PC-3 (cell line): Measurements from ENCODE around the gene BCL2L12. TPM values are rescaled to one million over a fixed set of nuclear protein-coding genes. Genes with fewer than 3 reads are reported as not detected.
"Not testable (repeated sequence)": the region's sequence is repeated elsewhere in the genome, so short reads cannot be mapped to it uniquely, and the experiment has no call there.

ENCODE experiments used
- ATAC-seq: fragments of 200-7000 bp; cut with Tn5 transposase; 2 replicates; pipeline ENCODE4 v1.9.1; 2020; ENCODE audit warnings: mild to moderate bottlenecking, moderate library complexity
- BruUV-seq: library from RNA; stranded (reverse); fragments of 400-500 nt; replicated peaks from 2 replicates; lab custom pipeline; 2021; lab: Mats Ljungman, UMichigan
- CTCF ChIA-PET: fragments of 300-600 bp; sonication (Branson Sonifier 250); formaldehyde crosslinking; loops from one replicate; lab custom pipeline; 2022; ENCODE audit warnings: antibody characterized with exemption; lab: Charles Lee
- POLR2A ChIA-PET: fragments of 300-600 bp; sonication (Branson Sonifier 250); formaldehyde crosslinking; loops from one replicate; lab custom pipeline; 2022; ENCODE audit warnings: antibody characterized with exemption; ENCODE audit not compliant: unreplicated experiment; lab: Charles Lee
- DNase-seq: peaks from one replicate; pipeline ENCODE4 v3.0.0-alpha.2; 2015
- H2AFZ ChIP-seq: fragments of 300-600 bp; sonication (generic); 2 replicates; pipeline ENCODE4 v1.6.0; 2016; ENCODE audit warnings: antibody characterized with exemption, low read length
- H3F3A ChIP-seq: fragments of 300-600 bp; sonication (generic); one replicate; pipeline ENCODE4 v1.6.0; 2017; ENCODE audit warnings: antibody characterized with exemption, low read length, control low read depth, mild to moderate bottlenecking; ENCODE audit not compliant: unreplicated experiment
- H3K27ac ChIP-seq: fragments of 300-600 bp; sonication (generic); 2 replicates; pipeline ENCODE4 v1.5.1; 2016; ENCODE audit warnings: mild to moderate bottlenecking, low read length
- H3K27me3 ChIP-seq: fragments of 300-600 bp; sonication (generic); 2 replicates; pipeline ENCODE4 v1.6.1; 2016; ENCODE audit warnings: low read length, mixed read lengths
- H3K36me3 ChIP-seq: fragments of 300-600 bp; sonication (generic); 2 replicates; pipeline ENCODE4 v1.6.1; 2016; ENCODE audit warnings: low read depth, mixed run types, low read length, mixed read lengths
- H3K4me1 ChIP-seq: fragments of 300-600 bp; sonication (generic); 2 replicates; pipeline ENCODE4 v1.5.1; 2016; ENCODE audit warnings: low read length; ENCODE audit not compliant: insufficient read depth
- H3K4me2 ChIP-seq: fragments of 300-600 bp; sonication (generic); 2 replicates; pipeline ENCODE4 v1.6.0; 2016; ENCODE audit warnings: low read length
- H3K4me3 ChIP-seq: fragments of 300-600 bp; sonication (generic); 2 replicates; pipeline ENCODE4 v1.5.1; 2016; ENCODE audit warnings: mild to moderate bottlenecking, low read length, mixed read lengths
- H3K79me2 ChIP-seq: fragments of 300-600 bp; sonication (generic); 2 replicates; pipeline ENCODE4 v1.6.1; 2017; ENCODE audit warnings: low read length, mixed read lengths
- H3K9ac ChIP-seq: fragments of 300-600 bp; sonication (generic); 2 replicates; pipeline ENCODE4 v1.6.0; 2016; ENCODE audit warnings: mild to moderate bottlenecking, low read length
- H3K9me2 ChIP-seq: fragments of 300-600 bp; sonication (generic); replicated peaks from 2 replicates; pipeline ENCODE4 v1.6.1; 2016; ENCODE audit warnings: mixed run types, low read length, mixed read lengths
- H3K9me3 ChIP-seq: fragments of 300-600 bp; sonication (generic); 2 replicates; pipeline ENCODE4 v1.6.1; 2016; ENCODE audit warnings: low read length, mixed read lengths
- H4K20me1 ChIP-seq: fragments of 300-600 bp; sonication (generic); 2 replicates; pipeline ENCODE4 v1.6.1; 2016; ENCODE audit warnings: low read length, mixed read lengths
- EZH2 ChIP-seq: fragments of 300-600 bp; sonication (generic); IDR thresholded peaks from one replicate; pipeline ENCODE4 v1.6.1; 2017; ENCODE audit warnings: antibody characterized with exemption, mild to moderate bottlenecking, low read length; ENCODE audit not compliant: unreplicated experiment
- EZH2phosphoT487 ChIP-seq: fragments of 300-600 bp; sonication (generic); IDR thresholded peaks from 2 replicates; pipeline ENCODE4 v1.6.1; 2018; ENCODE audit warnings: mild to moderate bottlenecking, antibody characterized with exemption, low read length, borderline replicate concordance
- intact Hi-C: fragments of 100-400 bp; cut with micrococcal nuclease; formaldehyde crosslinking; loops from 2 replicates; pipeline ENCODE4 v1.9.0; 2023
- microRNA-seq: library from miRNA; unstranded; fragments of <30 nt; microRNA quantifications from one replicate; pipeline ENCODE4 v1.1.0, GENCODE V29; 2020; ENCODE audit not compliant: unreplicated experiment
- total RNA-seq: library from RNA; depleted of rRNA; stranded (reverse); fragments of >200 nt; gene quantifications from 2 replicates; pipeline ENCODE4 v1.2.3, GENCODE V29; 2014; rRNA removed
- TF ChIP-seq, protein P1 (sequence below): fragments of 300-600 bp; sonication (generic); conservative IDR thresholded peaks from 2 replicates; pipeline ENCODE4 v1.5.1; 2017; ENCODE audit warnings: antibody characterized with exemption, low read depth, mild to moderate bottlenecking, low read length

The BCL2L12 gene
- total RNA-seq, 1 experiment from 2014 or later: 104 TPM

DNA sequence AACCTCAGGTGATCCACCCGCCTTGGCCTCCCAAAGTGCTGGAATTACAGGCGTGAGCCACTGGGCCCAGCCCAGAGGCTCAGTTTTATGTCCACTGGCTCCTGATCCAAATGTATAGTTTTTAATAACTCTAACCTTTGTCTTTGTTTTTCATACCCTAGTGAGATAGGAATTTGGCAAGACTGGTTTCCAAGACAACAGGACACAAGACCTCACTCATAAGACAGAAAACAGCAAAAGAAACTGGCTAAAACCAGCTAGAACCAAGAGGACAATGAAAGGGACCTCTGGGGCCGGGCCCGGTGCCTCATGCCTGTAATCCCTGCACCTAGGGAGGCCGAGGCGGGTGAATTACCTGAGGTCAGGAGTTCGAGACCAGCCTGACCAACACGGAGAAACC lies 52.8 kb downstream of the BCL2L12 start:
- Histone ChIP-seq H3K9ac (no peak overlapping the region), H3K27me3 (no peaks in the 10 kb centered on the region), H3K36me3 (no peaks in the 10 kb centered on the region), H3K27ac (no peak overlapping the region), H3K4me3 (no peak overlapping the region), H3K4me1 (peaks cover 4% of the 10 kb centered on the region; the same call in 1 of the 2 replicates), H3F3A (no peaks in the 10 kb centered on the region), H3K9me2 (no peaks in the 10 kb centered on the region), H3K4me2 (no peak overlapping the region), H3K9me3 (no peaks in the 10 kb centered on the region), H4K20me1 (no peaks in the 10 kb centered on the region), H3K79me2 (no peaks in the 10 kb centered on the region), H2AFZ (no peak overlapping the region)
- ATAC-seq: 0 out of 2 replicates have a peak, but pooled peaks have one; percentile 22
- no peak for DNase-seq
- POLR2A ChIA-PET: interaction anchor here (0.6 kb wide), 1 partner anchor 42 kb away, joined by 4 read pairs; no protein-coding TSS in a partner anchor
- intact Hi-C loops: no loop called here
- CTCF ChIA-PET: interaction anchor here (0.6 kb wide), 1 partner anchor 79 kb away, joined by 3 read pairs; the partner anchor contains the start of gene RRAS
- no TSS peak for BruUV-seq
- TF ChIP-seq, protein P1, sequence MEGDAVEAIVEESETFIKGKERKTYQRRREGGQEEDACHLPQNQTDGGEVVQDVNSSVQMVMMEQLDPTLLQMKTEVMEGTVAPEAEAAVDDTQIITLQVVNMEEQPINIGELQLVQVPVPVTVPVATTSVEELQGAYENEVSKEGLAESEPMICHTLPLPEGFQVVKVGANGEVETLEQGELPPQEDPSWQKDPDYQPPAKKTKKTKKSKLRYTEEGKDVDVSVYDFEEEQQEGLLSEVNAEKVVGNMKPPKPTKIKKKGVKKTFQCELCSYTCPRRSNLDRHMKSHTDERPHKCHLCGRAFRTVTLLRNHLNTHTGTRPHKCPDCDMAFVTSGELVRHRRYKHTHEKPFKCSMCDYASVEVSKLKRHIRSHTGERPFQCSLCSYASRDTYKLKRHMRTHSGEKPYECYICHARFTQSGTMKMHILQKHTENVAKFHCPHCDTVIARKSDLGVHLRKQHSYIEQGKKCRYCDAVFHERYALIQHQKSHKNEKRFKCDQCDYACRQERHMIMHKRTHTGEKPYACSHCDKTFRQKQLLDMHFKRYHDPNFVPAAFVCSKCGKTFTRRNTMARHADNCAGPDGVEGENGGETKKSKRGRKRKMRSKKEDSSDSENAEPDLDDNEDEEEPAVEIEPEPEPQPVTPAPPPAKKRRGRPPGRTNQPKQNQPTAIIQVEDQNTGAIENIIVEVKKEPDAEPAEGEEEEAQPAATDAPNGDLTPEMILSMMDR: no peak
- no peak for TF ChIP-seq EZH2
- TF ChIP-seq EZH2phosphoT487: no peak

DNA sequence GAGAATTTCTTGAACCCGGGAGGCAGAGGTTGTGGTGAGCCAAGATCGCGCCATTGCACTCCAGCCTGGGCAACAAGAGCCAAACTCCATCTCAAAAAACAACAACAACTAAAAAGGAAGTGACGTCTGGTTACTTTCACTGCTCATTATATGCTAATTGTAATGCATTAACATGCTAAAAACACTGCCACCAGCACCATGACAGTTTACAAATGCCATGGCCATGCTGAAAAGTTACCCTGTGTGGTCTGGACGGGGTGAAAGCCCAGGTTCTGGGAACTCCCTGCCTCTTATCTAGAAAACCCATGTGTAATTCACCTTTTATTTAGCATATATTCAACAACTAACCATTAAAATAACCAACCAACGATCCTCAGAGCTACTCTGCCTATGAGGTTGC lies 53.3 kb downstream of the BCL2L12 start:
- POLR2A ChIA-PET: no interaction called here

DNA sequence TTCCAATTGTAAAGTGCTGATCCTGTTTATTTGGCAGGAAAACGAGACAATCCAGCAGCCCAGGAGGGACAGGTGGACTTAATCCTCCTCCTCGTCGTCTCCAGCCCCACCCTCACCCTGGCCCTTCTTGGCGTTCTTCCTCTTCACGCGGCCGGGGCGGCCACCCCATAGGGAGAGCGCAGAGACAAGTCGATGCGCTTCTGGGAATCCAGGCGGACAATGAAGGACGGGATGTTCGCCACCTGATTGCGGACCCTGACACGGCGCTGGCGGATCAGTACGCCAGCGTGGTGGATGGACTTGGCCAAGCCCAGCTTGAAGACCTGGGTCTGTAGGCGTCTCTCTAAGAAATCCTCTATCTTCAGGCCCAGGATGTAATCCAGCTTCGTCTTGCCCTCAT lies 53.7 kb downstream of the BCL2L12 start:
- H3K9ac ChIP-seq, intact Hi-C loops, POLR2A ChIA-PET, BruUV-seq, H4K20me1 ChIP-seq, H3K9me2 ChIP-seq, ATAC-seq, H3K36me3 ChIP-seq, H3K27me3 ChIP-seq, H3K4me3 ChIP-seq, H3K4me2 ChIP-seq, H3K4me1 ChIP-seq, DNase-seq, H3K79me2 ChIP-seq, H3K27ac ChIP-seq, H2AFZ ChIP-seq, H3K9me3 ChIP-seq, H3F3A ChIP-seq: not testable (repeated sequence)
- CTCF ChIA-PET: interaction anchor here (0.6 kb wide), 1 partner anchor 173 kb away, joined by 6 read pairs; no protein-coding TSS in a partner anchor

More for the DNA sequence above, 53.3 kb downstream of the BCL2L12 start:
- no peak for ATAC-seq
- H3K79me2 ChIP-seq: no peaks in the 10 kb centered on the region
- CTCF ChIA-PET: no interaction called here
- H3K9ac ChIP-seq: no peak overlapping the region
- no peaks in the 10 kb centered on the region for H3K27me3 ChIP-seq
- H3K4me2 ChIP-seq: no peak overlapping the region
- H4K20me1 ChIP-seq: no peaks in the 10 kb centered on the region
- no peaks in the 10 kb centered on the region for H3F3A ChIP-seq
- no peaks in the 10 kb centered on the region for H3K9me2 ChIP-seq
- H3K36me3 ChIP-seq: no peaks in the 10 kb centered on the region
- BruUV-seq: no TSS peak
- H3K4me3 ChIP-seq: no peak overlapping the region
- no peak for DNase-seq
- no peak overlapping the region for H3K27ac ChIP-seq
- H2AFZ ChIP-seq: no peak overlapping the region
- TF ChIP-seq EZH2phosphoT487: no peak
- no peak for TF ChIP-seq EZH2
- TF ChIP-seq, protein P1: no peak
- no peaks in the 10 kb centered on the region for H3K4me1 ChIP-seq
- intact Hi-C loops: no loop called here
- no peaks in the 10 kb centered on the region for H3K9me3 ChIP-seq

Small RNA genes lying within 50 kb of the gene (microRNA-seq; reads per million reads assigned to microRNA genes)
- gene MIR5088: not detected

Other genes with a start within 250 kb of the BCL2L12 start
- gene PTH2, start 242.5 kb upstream of the BCL2L12 start, total RNA-seq: not detected in 2 replicates
- gene GFY, start 240.5 kb upstream of the BCL2L12 start, total RNA-seq: not detected in 2 replicates
- gene SLC17A7, start 224.4 kb upstream of the BCL2L12 start, total RNA-seq: 0.11 TPM in 1 of 2 replicates, not detected in the other
- 171 and 200 TPM in 2 replicates for gene PIH1D1, start 214.1 kb upstream of the BCL2L12 start, total RNA-seq
- gene ALDH16A1, start 212.7 kb upstream of the BCL2L12 start, total RNA-seq: not detected in 2 replicates
- 0.18 and 2.8 TPM in 2 replicates for gene FLT3LG, start 191.7 kb upstream of the BCL2L12 start, total RNA-seq
- 3,023 and 3,169 TPM in 2 replicates for gene RPL13A, start 178.3 kb upstream of the BCL2L12 start, total RNA-seq
- gene RPS11, start 169.5 kb upstream of the BCL2L12 start, total RNA-seq: 3,913 and 5,174 TPM in 2 replicates
- 46.3 and 46.7 TPM in 2 replicates for gene FCGRT, start 153.3 kb upstream of the BCL2L12 start, total RNA-seq
- 33.7 and 70.4 TPM in 2 replicates for gene RCN3, start 137.9 kb upstream of the BCL2L12 start, total RNA-seq
- 195 and 214 TPM in 2 replicates for gene NOSIP, start 85.4 kb upstream of the BCL2L12 start, total RNA-seq
- gene PRRG2, start 84.6 kb upstream of the BCL2L12 start, total RNA-seq: 16.4 and 17.0 TPM in 2 replicates
- gene PRR12, start 74.8 kb upstream of the BCL2L12 start, total RNA-seq: 14.6 and 25.7 TPM in 2 replicates
- gene RRAS, start 25.8 kb upstream of the BCL2L12 start, total RNA-seq: 24.0 and 32.0 TPM in 2 replicates
- gene SCAF1, start 23.7 kb upstream of the BCL2L12 start, total RNA-seq: 46.8 and 78.6 TPM in 2 replicates
- gene IRF3, start 76 bp upstream of the BCL2L12 start, total RNA-seq: 223 and 236 TPM in 2 replicates
- gene PRMT1, start 11.3 kb downstream of the BCL2L12 start, total RNA-seq: 625 and 761 TPM in 2 replicates
- 5.0 and 6.3 TPM in 2 replicates for gene ADM5, start 23.7 kb downstream of the BCL2L12 start, total RNA-seq
- 11.5 and 13.6 TPM in 2 replicates for gene CPT1C, start 25.2 kb downstream of the BCL2L12 start, total RNA-seq
- gene TSKS, start 97.4 kb downstream of the BCL2L12 start, total RNA-seq: not detected in 2 replicates
- 143 and 159 TPM in 2 replicates for gene AP2A1, start 101.1 kb downstream of the BCL2L12 start, total RNA-seq
- gene FUZ, start 147.4 kb downstream of the BCL2L12 start, total RNA-seq: 9.4 and 10.9 TPM in 2 replicates
- 47.5 and 54.9 TPM in 2 replicates for gene MED25, start 152.4 kb downstream of the BCL2L12 start, total RNA-seq
- gene PTOV1, start 185.2 kb downstream of the BCL2L12 start, total RNA-seq: 138 and 148 TPM in 2 replicates
- gene PNKP, start 201.6 kb downstream of the BCL2L12 start, total RNA-seq: 141 and 172 TPM in 2 replicates
- gene AKT1S1, start 211.4 kb downstream of the BCL2L12 start, total RNA-seq: 42.3 and 61.0 TPM in 2 replicates
- gene TBC1D17, start 211.8 kb downstream of the BCL2L12 start, total RNA-seq: 17.8 and 18.8 TPM in 2 replicates
- gene IL4I1, start 231.0 kb downstream of the BCL2L12 start, total RNA-seq: 0.29 and 2.2 TPM in 2 replicates